Endothelial cell of umbilical vein (primary cell): ENCODE results near the gene MARS1. TPM values are rescaled to one million over a fixed set of nuclear protein-coding genes. Genes with fewer than 3 reads are reported as not detected.

ENCODE experiments used
- BruUV-seq: library from RNA; stranded (reverse); fragments of 400-500 nt; replicated peaks from 2 replicates; lab custom pipeline; 2021; lab: Mats Ljungman, UMichigan
- CTCF ChIA-PET: fragments of 300-600, 350-600 bp; sonication (Branson Sonifier 250); formaldehyde crosslinking; loops from one replicate; lab custom pipeline; 2021; ENCODE audit warnings: antibody characterized with exemption, inconsistent platforms; lab: Charles Lee
- POLR2A ChIA-PET: fragments of 300-600, 350-600 bp; sonication (Branson Sonifier 250); formaldehyde crosslinking; loops from one replicate; lab custom pipeline; 2021; ENCODE audit warnings: antibody characterized with exemption, inconsistent platforms; lab: Charles Lee
- DNase-seq: peaks from one replicate; pipeline ENCODE4 v3.0.0-alpha.2; 2011; ENCODE audit warnings: low read depth, low spot score
- FAIRE-seq: peaks from 2 replicates; lab custom pipeline; 2011; peaks lifted over from hg19 to GRCh38; lab: Jason Lieb, UNC
- H2AFZ ChIP-seq: 2 replicates; pipeline ENCODE4 v1.6.0; 2012; ENCODE audit warnings: low read depth, low read length, control low read depth, inconsistent platforms
- H3K27ac ChIP-seq: 2 replicates; pipeline ENCODE4 v1.5.1; 2011; ENCODE audit warnings: low read depth, mild to moderate bottlenecking, control low read depth, low read length, moderate library complexity; ENCODE audit not compliant: insufficient read depth
- H3K27me3 ChIP-seq, 2 experiments: 2 replicates each; pipeline versions ENCODE4 v1.6.0 to v1.6.1; 2011; ENCODE audit warnings: low read length in 2 of 2, mixed read lengths in 1 of 2; ENCODE audit not compliant: control insufficient read depth in 2 of 2, insufficient read depth in 2 of 2
- H3K36me3 ChIP-seq, 2 experiments: 2 replicates in 1 of 2; 3 replicates in 1 of 2; pipeline ENCODE4 v1.5.1; 2011; ENCODE audit warnings: low read length in 2 of 2, mild to moderate bottlenecking in 1 of 2, moderate library complexity in 1 of 2; ENCODE audit not compliant: control insufficient read depth in 2 of 2, insufficient read depth in 2 of 2; ENCODE audit errors: extremely low read depth in 1 of 2
- H3K4me1 ChIP-seq: 3 replicates; pipeline ENCODE4 v1.5.1; 2011; ENCODE audit warnings: mild to moderate bottlenecking, low read length; ENCODE audit not compliant: control insufficient read depth, insufficient read depth; ENCODE audit errors: extremely low read depth
- H3K4me2 ChIP-seq: 2 replicates; pipeline ENCODE4 v1.6.1; 2011; ENCODE audit warnings: low read length, control low read depth, mixed read lengths; ENCODE audit not compliant: insufficient read depth
- H3K4me3 ChIP-seq, 3 experiments: fragments of 200-600 bp in 1 of 3; sonication (generic), shearing (Covaris generic) in 1 of 3; replicated peaks in 1 of 3; 2 replicates each; pipeline ENCODE4 v1.5.1; 2011 to 2016; ENCODE audit warnings: control low read depth in 3 of 3, low read length in 3 of 3, mild to moderate bottlenecking in 2 of 3, inconsistent platforms in 1 of 3, low read depth in 1 of 3, moderate library complexity in 1 of 3; ENCODE audit not compliant: insufficient read depth in 1 of 3
- H3K79me2 ChIP-seq: 2 replicates; pipeline ENCODE4 v1.6.0; 2012; ENCODE audit warnings: low read length, inconsistent platforms; ENCODE audit not compliant: control insufficient read depth, insufficient read depth
- H3K9ac ChIP-seq: replicated peaks from 2 replicates; pipeline ENCODE3; 2011; ENCODE audit warnings: low read length, control low read depth; ENCODE audit not compliant: insufficient read depth; ENCODE audit errors: extremely low read depth
- H3K9me1 ChIP-seq: replicated peaks from 3 replicates; pipeline ENCODE4 v1.6.0; 2011; ENCODE audit warnings: mild to moderate bottlenecking, low read length; ENCODE audit not compliant: control insufficient read depth, insufficient read depth; ENCODE audit errors: extremely low read depth
- H3K9me3 ChIP-seq: replicated peaks from 2 replicates; pipeline ENCODE4 v1.5.1; 2012; ENCODE audit warnings: low read length, inconsistent platforms; ENCODE audit not compliant: control insufficient read depth, insufficient read depth
- H4K20me1 ChIP-seq: replicated peaks from 2 replicates; pipeline ENCODE3; 2011; ENCODE audit warnings: mild to moderate bottlenecking, low read length; ENCODE audit not compliant: control insufficient read depth, insufficient read depth; ENCODE audit errors: extremely low read depth
- JUN ChIP-seq: IDR thresholded peaks from 2 replicates; pipeline ENCODE4 v1.6.1; 2011; ENCODE audit warnings: borderline replicate concordance, low read depth; ENCODE audit not compliant: insufficient read length, insufficient read depth
- dilution Hi-C: fragments of 300-500 bp; cut with MboI; formaldehyde crosslinking; loops from one replicate; pipeline ENCODE4 v1.15.0; 2019; ENCODE audit warnings: low sequenced_read_pairs; ENCODE audit not compliant: extremely low pct_ligation_motif_present
- intact Hi-C: fragments of 100-400 bp; cut with micrococcal nuclease; formaldehyde crosslinking; loops from one replicate; pipeline ENCODE4 v1.10.0; 2022
- polyA plus RNA-seq, 4 experiments: library from polyadenylated mRNA; depleted of rRNA in 3 of 4; stranded (reverse) in 3 of 4; unstranded in 1 of 4; fragments of >200 nt; gene quantifications; 2 replicates each; pipeline versions ENCODE4 v1.2.1 to v1.2.3, GENCODE V29; 2011 to 2012; ENCODE audit warnings: missing spikeins in 1 of 4
- total RNA-seq: library from RNA; stranded (reverse); gene quantifications from 2 replicates; pipeline ENCODE4 v1.2.3, GENCODE V29; 2021
- TF ChIP-seq, protein P1 (sequence below), 2 donors: IDR thresholded peaks; 1 replicate in 1 of 2; 2 replicates in 1 of 2; pipeline ENCODE4 v1.5.1; 2011; ENCODE audit warnings: low read length in 2 of 2, mild to moderate bottlenecking in 2 of 2, moderate library complexity in 2 of 2, control low read depth in 1 of 2, inconsistent platforms in 1 of 2, low read depth in 1 of 2; ENCODE audit not compliant: insufficient read depth in 1 of 2; ENCODE audit errors: extremely low read depth in 1 of 2
- TF ChIP-seq, protein P2 (sequence below): IDR thresholded peaks from 2 replicates; pipeline ENCODE4 v1.6.1; 2011; ENCODE audit not compliant: insufficient read depth, insufficient read length

The MARS1 gene
- total and polyA plus RNA-seq, 2 donors (not counting 3 experiments of a cell fraction or from before 2014, with no cell fraction given) = 118 to 212 TPM

DNA sequence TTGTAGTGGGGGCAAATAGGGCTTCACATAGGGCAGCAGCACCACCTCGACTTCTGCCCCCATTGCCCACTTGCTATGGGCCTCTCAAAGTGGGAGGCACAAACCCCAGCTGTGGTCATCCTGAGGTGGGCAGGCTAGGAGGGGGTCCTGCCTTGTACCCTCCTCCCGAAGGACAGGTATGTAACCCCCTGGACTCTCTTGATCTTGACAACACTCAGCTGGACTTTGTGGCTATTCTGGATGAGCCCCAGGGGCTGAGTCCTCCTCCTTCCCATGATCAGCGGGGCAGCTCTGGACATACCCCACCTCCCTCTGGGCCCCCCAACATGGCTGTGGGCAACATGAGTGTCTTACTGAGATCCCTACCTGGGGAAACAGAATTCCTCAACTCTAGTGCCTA lies 16.2 kb upstream of the MARS1 start:
- H3K9me3 ChIP-seq = no peaks in the 10 kb centered on the region
- ChIA-PET CTCF (interaction anchor here (1.5 to 4.0 kb wide), 2 partner anchors 9 to 13 kb away, joined by 4 to 17 read pairs; partner anchors contain the start of gene GLI1), POLR2A (no interaction called here)
- H3K9ac ChIP-seq = no peak overlapping the region
- H3K4me3 ChIP-seq = no peak overlapping the region
- no peaks in the 10 kb centered on the region for H3K9me1 ChIP-seq
- no peaks in the 10 kb centered on the region for H4K20me1 ChIP-seq
- no peak overlapping the region for H3K4me2 ChIP-seq
- H3K79me2 ChIP-seq = no peaks in the 10 kb centered on the region
- DNase-seq (no peak), FAIRE-seq (no peak)
- H3K27me3 ChIP-seq = peaks cover 52 to 60% of the 10 kb centered on the region in 2 experiments
- dilution Hi-C loops = no loop called here
- H3K36me3 ChIP-seq = no peaks in the 10 kb centered on the region
- peaks cover 5% of the 10 kb centered on the region for H3K4me1 ChIP-seq
- H2AFZ ChIP-seq = no peak overlapping the region
- TF ChIP-seq, protein P1, sequence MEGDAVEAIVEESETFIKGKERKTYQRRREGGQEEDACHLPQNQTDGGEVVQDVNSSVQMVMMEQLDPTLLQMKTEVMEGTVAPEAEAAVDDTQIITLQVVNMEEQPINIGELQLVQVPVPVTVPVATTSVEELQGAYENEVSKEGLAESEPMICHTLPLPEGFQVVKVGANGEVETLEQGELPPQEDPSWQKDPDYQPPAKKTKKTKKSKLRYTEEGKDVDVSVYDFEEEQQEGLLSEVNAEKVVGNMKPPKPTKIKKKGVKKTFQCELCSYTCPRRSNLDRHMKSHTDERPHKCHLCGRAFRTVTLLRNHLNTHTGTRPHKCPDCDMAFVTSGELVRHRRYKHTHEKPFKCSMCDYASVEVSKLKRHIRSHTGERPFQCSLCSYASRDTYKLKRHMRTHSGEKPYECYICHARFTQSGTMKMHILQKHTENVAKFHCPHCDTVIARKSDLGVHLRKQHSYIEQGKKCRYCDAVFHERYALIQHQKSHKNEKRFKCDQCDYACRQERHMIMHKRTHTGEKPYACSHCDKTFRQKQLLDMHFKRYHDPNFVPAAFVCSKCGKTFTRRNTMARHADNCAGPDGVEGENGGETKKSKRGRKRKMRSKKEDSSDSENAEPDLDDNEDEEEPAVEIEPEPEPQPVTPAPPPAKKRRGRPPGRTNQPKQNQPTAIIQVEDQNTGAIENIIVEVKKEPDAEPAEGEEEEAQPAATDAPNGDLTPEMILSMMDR (IDR thresholded peaks at IDR 0.05; ENCODE audit: extremely low read depth in 1 of 2, insufficient read depth in 1 of 2, low read depth in 1 of 2, low read length in 2 of 2) = no peak
- TF ChIP-seq, protein P2, sequence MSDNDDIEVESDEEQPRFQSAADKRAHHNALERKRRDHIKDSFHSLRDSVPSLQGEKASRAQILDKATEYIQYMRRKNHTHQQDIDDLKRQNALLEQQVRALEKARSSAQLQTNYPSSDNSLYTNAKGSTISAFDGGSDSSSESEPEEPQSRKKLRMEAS = no peak
- no peak overlapping the region for H3K27ac ChIP-seq
- intact Hi-C loops = no loop called here
- BruUV-seq = no TSS peak

DNA sequence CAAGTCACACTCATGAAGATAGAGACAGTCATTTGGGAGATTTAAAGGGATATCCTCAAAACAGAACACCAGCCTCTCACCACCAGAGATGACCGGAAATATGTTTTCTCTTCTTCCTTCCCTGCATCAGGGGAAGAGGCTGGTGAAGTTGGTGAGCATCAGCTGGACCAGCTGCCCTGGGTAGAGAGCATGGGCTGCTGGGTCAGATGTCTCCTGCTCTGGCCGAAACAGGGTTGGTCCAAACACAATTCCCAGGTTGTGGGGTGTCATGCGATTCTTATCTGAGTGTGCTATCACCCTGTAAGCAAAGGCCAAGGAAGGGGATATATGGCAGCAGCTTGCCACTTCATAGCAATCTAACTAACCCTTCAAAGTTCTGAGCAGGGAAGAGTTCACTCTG lies 15.5 kb upstream of the MARS1 start:
- Histone ChIP-seq H3K27ac (no peak overlapping the region), H4K20me1 (no peaks in the 10 kb centered on the region)
- FAIRE-seq = no peak

More for the DNA sequence above, 15.5 kb upstream of the MARS1 start:
- Histone ChIP-seq H3K9me3 (no peaks in the 10 kb centered on the region), H3K27me3 (peaks cover 55 to 61% of the 10 kb centered on the region in 2 experiments), H2AFZ (no peak overlapping the region), H3K4me3 (no peak overlapping the region), H3K4me2 (no peak overlapping the region), H3K36me3 (no peaks in the 10 kb centered on the region), H3K4me1 (peaks cover 5% of the 10 kb centered on the region), H3K79me2 (no peaks in the 10 kb centered on the region), H3K9me1 (no peaks in the 10 kb centered on the region), H3K9ac (no peak overlapping the region)
- ChIA-PET POLR2A (no interaction called here), CTCF (interaction anchor here (1.5 to 4.0 kb wide), 2 partner anchors 9 to 13 kb away, joined by 4 to 17 read pairs; partner anchors contain the start of gene GLI1)
- no peak for TF ChIP-seq JUN
- intact Hi-C loops (no loop called here), dilution Hi-C loops (no loop called here)
- DNase-seq = no peak
- no TSS peak for BruUV-seq
